Mesenteric fat pad (tissue), 1 donor: ENCODE results near the gene LDLRAP1. TPM values are rescaled to one million over a fixed set of nuclear protein-coding genes. Genes with fewer than 3 reads are reported as not detected.

Experiments
- DNase-seq: peaks from one replicate; pipeline ENCODE4 v3.0.0-alpha.2; 2020; ENCODE audit warnings: low spot score
- total RNA-seq: library from RNA; stranded (reverse); fragmentation: NEBNext Ultra II Directional; extraction: Animal tissue kit (Norgen Biotek cat#: 25700); gene quantifications from one replicate; pipeline ENCODE4 v1.2.1, GENCODE V29; 2021
- donor health status: DM: yes; HTN: yes; CAD: no.

Gene LDLRAP1
- total RNA-seq, 1 donor from 2014 or later = 27.6 TPM

DNA sequence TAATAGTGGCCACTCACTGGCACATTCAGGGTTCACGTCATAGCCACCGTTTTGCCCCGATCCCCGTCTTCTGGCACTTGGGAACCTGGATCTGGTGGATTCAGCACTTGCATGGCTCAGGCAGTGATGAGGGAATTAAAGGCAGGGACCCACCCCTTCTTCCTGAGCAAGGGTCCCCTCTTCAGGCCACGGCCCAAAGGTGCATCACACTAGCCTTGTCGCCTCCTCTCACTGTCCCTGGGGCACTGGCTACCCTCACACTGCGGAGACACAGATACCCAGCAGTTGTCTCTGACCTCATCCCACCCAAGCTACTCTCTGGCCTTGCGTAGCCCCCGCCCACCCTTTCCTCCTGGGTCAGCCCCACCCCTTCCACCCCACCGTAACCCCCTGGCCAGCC is 19.9 kb upstream of the LDLRAP1 start:
- DNase-seq = no peak

DNA sequence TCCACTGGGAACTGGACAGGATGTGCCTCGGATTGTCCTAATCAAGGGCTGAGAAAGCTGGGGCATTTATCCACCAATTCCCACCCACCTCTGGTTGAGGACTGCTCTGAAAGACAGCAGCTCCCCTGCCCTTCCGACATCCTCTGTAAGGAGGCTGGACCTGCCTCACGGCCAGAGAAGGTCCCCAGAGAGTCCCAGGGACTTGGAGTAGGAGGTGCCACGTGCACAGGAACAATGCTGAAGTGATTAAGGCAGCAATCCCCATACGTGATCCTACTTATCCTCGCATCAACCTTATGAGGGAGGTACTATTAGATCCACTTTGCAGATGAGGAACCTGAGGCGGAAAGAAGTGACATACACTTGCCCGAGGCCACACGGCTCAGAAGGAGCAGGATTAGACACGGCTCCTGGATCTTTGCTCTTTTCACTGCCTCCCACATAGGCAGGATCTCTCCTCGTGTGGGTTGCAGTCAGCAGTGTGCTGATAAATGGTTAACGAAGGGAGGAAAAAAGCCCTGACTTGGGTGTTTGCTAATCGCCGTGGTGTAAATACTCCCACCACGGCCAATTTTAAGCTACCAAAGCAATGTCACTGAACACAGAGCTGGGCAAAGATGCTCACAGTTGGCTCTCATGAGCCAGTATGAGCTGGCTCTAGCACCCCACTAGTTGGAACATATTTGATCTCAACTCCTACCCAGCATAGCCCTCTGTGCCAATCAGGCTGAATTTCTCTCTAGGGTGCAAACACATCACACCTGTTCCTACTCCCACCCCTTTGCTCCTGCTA is 18.6 kb upstream of the LDLRAP1 start:
- DNase-seq = no peak

DNA sequence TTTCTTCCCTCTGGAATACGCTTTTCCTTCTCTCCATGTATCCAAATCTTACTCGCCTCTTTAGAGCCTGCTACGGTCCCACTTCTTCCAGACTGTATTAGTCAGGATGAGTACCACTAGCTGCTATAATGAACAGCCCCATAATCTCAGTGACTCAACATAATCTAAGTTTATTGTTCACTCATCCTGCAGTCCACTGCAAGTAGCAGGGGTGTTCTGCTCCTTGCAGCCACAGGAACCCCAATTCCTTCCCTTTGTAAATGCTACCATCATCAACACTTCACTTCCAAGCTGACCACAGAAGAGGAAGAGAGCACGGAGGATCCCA is 18.1 kb upstream of the LDLRAP1 start:
- DNase-seq = no peak

DNA sequence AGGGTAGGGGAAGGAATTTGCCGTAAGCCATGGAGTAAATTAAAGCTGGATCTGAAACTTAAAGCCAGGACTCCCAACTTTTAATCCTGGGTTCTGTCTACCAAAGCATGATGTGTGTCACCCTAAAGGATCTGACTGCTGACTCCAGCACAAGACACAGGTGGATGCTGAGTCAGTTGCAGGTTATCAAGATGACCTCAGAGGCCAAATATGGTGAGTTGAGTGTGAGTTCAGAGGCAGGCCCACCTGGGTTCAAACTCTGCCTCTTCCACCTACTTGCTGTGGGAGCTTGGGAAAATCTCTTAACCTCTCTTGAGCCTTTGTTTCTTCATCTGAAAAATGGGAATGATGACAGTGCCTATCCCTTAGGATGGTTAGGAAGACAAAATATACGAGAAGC is 16.7 kb upstream of the LDLRAP1 start:
- no peak for DNase-seq

DNA sequence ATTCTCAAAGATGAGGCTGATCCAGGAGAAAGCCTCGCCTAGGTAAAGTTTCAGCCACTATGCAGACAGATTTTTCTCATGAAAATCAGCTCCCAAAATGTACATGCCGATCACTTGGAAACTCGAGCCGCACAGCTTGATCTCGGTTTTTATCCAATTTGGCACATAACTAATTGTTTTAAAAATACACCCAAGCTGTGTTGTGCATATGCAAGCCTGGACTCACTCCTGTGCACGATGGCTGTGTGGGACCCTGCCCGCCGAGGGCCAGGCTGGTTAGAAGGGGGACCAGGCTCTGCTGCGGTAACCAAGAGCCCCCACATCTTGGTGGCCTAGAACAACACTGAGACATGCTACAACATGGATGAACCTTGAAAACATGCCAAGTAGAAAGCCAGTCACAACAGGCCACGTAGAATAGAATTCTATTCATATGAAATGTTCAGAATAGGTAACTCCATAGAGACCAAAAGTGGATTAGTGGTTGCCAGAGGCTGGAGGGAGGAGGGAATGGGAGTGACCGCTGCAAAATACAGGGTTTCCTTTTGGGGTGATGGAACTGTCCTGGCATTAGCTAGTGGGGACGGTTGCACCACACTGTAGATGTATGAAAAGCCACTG is 16.1 kb upstream of the LDLRAP1 start:
- DNase-seq = no peak

DNA sequence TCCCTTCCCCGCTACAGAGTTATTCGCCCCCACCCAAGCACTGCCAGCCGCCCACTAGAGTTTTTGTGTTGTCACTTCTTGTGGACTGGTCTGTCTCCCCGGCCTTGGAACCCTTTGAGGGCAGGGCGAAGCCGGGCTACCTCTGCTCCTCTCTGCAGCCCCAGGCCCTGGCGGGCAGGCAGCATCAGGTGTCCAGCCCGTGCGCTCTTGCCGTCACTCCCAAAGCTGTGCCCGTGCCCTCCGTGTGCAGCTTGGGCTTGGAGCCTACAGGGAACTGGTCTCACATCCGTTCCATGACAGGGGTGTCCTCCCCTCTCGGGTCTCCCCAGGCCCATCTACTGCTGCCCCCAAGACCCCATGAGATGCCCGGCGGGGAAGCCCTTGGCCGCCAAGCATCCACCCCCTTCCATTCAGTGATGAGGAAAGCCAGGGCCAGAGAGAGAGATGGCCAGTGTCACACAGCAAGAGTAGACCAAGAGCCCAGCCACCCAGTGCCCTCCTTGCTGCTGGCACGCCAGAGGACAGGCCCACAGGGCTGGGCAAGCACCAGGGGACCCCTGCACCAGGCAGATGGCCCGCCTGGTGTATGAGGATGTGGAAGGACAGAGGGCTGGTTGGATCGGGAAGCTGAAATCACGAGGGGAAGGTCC is 15.3 kb upstream of the LDLRAP1 start:
- no peak for DNase-seq

DNA sequence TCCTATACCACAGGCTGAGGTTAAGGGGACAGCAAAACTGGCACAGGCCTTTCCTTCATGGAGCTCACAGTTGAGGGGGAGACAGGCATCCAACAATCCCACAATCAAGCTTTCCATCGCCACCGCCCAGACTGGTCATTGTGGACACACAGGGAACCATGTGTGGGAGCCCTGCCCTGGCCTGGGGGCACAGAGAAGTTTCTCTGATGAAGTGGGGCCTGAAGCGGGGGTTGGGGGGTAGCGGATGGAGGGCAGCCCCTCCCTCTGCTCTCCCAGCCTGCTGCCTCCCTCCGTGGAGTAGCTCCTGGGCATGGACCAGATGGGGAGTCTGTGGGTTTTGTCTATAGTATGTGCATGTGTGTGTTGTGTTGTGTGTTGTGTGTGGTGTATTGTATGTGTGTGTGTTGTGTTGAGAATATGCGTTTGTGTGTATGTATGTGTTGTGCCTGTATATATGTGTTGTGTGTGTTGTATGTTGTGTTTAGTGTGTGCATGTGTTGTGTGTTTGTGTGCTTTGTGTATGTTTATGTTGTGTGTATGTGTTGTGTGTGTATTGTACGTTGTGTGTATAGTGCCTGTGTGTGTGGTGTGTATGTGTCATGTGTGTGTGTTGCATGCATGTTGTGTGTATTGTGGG is 14.4 kb upstream of the LDLRAP1 start:
- no peak for DNase-seq

DNA sequence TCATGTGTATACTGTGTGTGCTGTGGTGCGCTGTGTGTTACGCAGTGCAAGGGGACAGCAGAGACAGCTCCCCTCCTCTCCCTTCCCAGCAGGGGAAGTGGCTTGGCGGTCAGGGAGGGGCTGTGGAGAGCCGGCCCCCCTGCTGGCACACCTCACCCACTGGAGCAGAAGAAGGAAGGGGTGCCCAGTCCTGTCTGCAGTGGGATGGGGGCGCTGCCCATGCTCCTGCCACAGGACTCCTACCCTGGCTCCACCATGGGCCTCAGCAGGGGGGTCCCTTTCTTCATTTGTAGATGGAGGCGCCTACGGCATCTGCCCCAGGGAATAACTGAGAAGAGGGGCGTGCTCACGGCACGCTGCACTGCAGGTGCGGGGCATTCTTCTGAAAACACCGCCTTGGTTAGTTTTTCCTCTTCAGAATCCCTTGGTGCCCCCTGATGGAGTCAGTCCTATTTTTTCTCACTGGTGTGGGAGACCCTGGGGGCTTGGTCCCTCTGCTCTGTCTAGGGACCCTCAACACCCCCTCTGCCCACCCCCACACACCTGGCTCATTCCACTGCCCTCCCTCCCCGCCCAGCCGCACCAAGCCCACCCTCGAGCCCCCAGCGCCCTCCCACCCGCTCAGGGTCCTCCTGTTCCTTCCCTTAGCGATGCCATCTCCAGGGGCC is 13.8 kb upstream of the LDLRAP1 start:
- DNase-seq = no peak

DNA sequence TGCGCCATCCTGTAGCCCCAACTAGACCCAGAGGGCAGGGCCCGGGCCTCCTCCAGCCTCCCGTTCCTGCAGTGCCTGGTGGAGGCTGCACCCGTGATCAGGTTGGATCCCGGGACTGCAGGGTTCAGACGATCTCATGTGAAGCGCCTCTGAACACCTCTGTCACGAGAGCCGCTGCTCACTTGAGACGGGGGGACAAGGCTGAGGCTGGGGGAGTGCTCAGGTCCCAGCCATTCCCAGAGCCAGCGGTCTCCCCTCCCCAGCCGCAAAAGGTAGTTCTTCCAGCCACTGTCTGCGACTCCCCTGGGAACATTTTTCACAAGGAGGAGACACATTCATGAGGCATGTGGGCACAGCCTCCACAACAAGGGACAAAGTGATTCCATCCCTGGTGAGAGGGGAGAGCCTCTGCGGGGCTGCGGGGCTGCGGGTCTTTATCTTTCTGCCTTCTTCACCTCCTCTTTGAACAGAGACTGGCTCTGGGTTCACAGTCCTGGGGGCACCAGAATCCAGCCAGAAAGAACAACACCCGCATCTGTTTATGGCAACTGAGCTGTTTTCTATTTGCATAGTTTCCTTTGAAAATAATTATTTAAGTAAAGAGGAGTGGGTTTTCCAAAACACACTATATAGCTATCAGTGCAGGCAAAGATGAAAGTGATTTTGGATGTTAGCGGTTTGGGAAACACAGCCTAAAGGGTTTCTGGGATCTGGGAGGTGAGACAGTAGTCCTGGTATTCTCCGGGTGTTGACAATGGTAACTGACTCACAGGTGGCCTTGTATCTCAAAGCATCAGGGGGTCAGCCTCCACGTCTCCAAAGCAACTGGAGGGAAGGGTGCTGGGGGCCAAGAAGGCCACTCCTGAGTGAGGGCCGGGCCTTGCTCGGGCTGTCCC is 13.0 kb upstream of the LDLRAP1 start:
- DNase-seq = no peak

DNA sequence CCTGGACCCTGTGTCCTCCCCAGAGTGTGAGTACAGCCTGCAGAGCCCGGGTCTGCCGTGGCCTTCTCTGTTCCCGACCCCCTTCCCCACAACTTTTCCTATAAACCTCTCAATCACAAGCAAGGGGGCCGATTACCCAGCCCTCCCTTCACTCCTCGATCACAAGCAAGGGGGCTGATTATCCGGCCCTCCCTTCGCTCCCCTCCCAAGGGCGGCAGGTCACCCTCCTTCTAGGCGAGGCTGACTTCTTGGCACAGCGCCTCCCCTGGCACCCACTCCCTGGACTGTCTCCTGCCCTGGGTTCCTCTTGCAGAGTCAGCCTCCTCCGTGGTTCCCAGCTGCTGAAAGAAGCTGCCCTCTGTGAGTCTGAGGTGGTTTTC is 12.3 kb upstream of the LDLRAP1 start:
- no peak for DNase-seq

DNA sequence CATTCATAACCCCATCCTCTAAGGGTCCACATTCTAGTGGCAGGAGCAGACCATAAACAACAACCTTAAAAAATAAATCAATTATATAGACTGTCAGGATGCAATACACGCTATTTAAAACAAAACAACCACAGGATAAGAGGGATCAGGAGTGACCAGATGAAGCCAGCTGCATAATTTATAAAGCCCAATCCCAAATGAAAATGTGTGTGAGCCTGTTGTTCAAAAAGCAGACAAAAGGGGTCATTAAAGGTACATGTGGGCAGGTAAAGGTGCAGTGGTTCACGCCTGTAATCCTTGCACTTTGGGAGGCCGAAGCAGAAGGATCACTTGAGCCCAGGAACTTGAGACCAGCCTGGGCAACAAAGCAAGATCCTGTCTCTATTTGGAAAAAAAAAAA is 10.4 kb upstream of the LDLRAP1 start:
- no peak for DNase-seq

DNA sequence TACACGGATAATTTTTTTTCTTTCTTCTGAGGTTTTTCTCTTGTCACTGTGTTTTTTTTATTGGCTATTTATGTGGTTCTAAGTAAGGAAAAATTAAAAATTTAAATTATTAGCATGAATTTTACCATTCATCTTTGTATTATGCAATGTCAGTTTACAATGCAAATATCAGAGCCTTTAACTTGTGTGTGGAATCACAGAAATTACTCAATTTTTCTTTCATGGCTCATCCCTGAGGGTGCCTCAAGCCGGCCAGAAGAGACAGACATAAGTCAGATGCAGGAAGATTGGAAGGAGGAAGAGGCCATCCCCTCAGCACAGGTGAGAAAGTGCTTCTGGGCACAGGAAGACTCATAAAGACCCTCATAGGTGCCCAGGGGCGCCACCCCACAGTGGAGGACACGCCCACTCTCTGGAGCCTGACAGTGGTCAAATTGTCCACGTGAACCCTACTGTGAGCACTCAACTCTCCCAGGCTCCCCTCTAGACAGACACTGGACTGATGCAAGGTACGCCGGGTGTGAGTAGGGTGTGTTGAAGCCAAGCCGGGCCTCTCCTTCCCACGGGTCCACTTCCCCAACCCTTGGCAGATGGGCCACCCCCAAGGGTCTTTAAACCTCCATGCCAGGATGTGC is 9.5 kb upstream of the LDLRAP1 start:
- no peak for DNase-seq

DNA sequence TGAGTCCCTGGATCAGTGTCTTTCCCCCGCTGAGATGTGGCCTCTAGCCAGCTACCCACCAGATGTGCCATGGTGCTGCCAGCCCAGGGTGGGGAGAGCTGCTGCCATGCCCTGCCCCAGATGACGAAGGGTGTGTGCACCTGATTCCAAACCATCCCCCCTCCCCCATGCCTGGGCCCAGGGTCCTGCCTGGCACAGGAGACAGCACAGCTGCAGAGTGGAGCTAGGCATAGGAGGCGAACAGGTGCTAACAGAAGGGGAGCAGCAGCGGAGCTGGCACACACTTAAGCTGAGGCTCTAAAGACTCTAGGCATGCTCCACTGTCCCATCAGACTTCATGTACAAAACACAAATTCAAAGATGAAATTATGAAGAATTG is 9.0 kb upstream of the LDLRAP1 start:
- DNase-seq = no peak

DNA sequence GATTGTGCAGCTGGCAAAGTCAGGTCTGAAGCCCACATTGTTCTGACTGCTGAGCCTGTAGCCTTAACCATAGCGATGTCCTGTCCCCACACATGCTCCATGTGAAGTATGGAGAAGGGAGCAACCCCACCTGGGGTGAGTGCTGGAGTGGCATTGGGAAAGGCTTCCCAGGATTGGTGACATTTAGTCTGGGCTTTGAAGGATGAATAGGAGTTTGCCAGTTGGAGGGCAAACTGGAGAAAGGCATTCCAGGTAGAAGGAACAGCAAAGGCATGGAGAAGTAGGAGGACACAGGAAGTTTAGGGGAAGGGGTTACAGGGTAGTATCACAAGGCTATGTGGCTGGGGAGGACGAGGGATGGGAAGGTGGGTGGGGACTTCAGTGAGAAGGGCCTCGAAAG is 7.3 kb upstream of the LDLRAP1 start:
- no peak for DNase-seq

DNA sequence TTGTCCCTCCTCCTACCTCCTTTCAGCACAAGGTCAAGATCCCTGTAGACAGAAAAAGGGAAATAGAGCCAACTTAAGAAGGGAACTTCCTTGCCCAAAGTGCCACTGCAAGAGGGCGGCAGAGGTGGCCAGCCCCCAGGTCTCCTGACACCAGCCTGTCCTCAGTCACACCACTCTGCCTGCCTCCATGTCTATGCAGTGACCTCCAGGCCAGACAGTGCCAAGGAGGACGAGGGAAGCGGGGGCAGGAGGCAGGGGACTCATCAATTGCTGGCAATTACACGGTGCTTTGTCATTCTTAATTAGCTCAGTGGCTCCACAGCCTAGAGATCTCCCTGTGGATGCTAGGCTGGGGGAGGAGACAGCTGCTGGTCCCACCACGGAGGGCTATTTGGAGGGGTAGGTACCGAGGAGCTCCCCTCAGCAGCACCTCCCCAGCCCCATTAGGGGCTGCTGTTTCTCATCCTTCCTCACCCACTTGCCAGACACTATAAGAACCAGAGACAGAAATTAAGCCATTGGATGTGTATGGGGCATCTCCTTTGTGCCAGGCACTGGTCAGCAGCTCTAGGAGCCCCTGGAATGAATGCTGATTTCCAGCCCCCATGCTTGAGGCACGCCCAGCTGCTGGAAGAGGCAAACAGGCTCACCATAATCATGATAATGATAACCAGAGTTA is 6.1 kb upstream of the LDLRAP1 start:
- DNase-seq = no peak

DNA sequence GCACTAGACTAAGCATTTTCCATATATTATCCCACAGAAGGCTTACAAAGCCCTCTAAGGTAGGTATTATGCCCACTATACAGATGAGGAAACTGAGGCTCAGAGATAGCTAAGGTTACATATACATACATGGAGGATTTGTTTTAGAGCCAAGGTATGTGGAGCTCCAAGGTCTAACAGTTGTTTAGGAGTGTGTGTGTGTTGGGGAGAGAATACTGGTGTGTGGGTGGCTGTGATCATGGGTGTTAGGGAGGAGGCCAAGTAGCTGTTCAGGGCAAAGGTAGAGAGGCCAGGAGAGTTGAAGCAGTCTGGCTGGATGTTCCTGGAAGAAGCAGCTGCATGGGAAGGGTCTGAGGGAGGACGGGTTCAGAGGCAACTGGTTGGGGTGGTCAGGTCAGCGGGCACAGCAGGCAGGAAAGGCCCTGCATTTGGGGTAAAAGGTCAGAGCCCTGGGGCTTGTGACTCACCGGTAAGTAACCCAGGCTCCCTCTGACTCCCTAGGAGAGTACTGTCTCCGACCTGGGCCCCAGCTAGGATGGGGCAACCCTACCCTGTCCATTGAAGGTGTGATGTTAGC is 5.1 kb upstream of the LDLRAP1 start:
- no peak for DNase-seq

DNA sequence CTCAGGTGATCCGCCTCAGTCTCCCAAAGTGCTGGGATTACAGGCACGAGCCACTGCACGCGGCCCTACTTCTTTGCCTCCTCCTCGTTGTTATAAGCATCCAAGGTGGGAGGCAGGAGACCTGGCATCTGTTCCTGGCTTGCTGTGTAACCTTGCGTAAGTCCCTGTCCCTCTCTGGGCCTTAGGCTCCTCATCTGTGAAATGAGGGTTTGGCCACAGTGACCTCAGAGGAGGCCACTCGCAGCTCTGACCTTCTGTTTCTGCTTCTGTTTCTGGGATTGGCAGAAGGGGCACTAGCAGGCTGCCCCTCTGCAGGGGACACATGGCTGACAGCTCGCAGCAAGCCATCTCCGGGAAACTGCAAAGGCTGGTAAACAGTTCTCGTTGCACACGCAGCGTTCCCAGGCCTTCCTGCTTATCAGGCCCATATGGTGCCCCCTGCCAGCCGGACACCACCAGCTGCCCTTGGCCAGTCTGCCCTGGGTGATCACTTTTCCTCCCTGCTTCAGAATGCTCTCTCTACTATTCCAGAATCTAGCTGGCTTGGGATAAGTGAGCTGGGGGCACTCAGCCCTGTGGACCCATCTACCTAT is 2.6 kb upstream of the LDLRAP1 start:
- no peak for DNase-seq

DNA sequence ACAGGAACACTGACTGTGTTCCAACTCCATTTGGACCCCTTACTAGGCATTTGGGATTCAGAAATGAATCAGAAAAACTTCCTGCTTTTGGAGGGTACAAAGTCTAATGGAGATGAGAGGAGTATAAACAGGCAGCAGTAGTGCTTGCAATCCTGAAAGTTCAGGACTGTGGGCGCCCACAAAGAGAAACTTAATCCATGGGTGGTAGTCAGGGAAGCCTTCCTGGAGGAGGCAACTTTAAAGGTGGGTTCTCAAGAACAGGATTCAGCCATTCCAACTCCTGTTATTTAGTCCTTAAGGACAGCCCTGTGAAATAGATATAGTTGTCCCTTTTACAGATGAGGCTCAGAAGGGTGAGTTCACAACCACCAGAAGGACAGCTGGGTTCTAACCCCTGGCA is 2.0 kb upstream of the LDLRAP1 start:
- no peak for DNase-seq
